HG02870 (cell line): ENCODE results near the gene KDM2B.
A peak's percentile ranks its signal among the peaks of the same experiment; 100 is the strongest.

Experiments used
- ATAC-seq: cut with Tn5 transposase; IDR thresholded peaks from one replicate; pipeline ENCODE4 v1.9.1; 2021; ENCODE audit warnings: mild to moderate bottlenecking, moderate library complexity; ENCODE audit not compliant: unreplicated experiment

Gene KDM2B

GRCh38 chr12:121580959-121581685, at the start of gene KDM2B:
TSS of gene KDM2B (minus strand) at chr12:121581023. CDS start at chr12:121580911, 112 bp downstream.
- no peak for ATAC-seq

GRCh38 chr12:121628536-121628935, 47.7 kb upstream of the KDM2B start:
- ATAC-seq = no peak

- no peak for ATAC-seq
Observed at GRCh38 chr12:121628037-121628436, 47.2 kb upstream of the KDM2B start.

GRCh38 chr12:121626853-121627640, 46.2 kb upstream of the KDM2B start:
- peak; percentile 27 for ATAC-seq

- peak; percentile 60 for ATAC-seq
Observed at GRCh38 chr12:121626087-121626852, 45.4 kb upstream of the KDM2B start, which contains the start of gene ORAI1. TSS of gene ORAI1 (plus strand) at chr12:121626530.

GRCh38 chr12:121620333-121620891, 39.6 kb upstream of the KDM2B start:
- ATAC-seq = no peak

- no peak for ATAC-seq
Observed at GRCh38 chr12:121618659-121619233, 37.9 kb upstream of the KDM2B start.

- no peak for ATAC-seq
Observed at GRCh38 chr12:121614872-121615467, 34.1 kb upstream of the KDM2B start.

GRCh38 chr12:121613462-121613861, 32.6 kb upstream of the KDM2B start:
- ATAC-seq = no peak

GRCh38 chr12:121611306-121611705, 30.5 kb upstream of the KDM2B start:
- no peak for ATAC-seq

- no peak for ATAC-seq
Observed at GRCh38 chr12:121610239-121611149, 29.7 kb upstream of the KDM2B start.

- ATAC-seq = no peak
Observed at GRCh38 chr12:121608301-121608700, 27.5 kb upstream of the KDM2B start.

GRCh38 chr12:121603581-121603980, 22.8 kb upstream of the KDM2B start:
- ATAC-seq = no peak

- ATAC-seq = no peak
Observed at GRCh38 chr12:121602766-121603165, 21.9 kb upstream of the KDM2B start.

- no peak for ATAC-seq
Observed at GRCh38 chr12:121600702-121601336, 20.0 kb upstream of the KDM2B start.

GRCh38 chr12:121596526-121596925, 15.7 kb upstream of the KDM2B start:
- ATAC-seq = no peak

- no peak for ATAC-seq
Observed at GRCh38 chr12:121595520-121595919, 14.7 kb upstream of the KDM2B start.

- no peak for ATAC-seq
Observed at GRCh38 chr12:121592320-121592719, 11.5 kb upstream of the KDM2B start.
